ENCODE results near the gene NRL.

Gene NRL
- total RNA-seq, result 2.1 to 2.7 reads per million in 2 donors

DNA sequence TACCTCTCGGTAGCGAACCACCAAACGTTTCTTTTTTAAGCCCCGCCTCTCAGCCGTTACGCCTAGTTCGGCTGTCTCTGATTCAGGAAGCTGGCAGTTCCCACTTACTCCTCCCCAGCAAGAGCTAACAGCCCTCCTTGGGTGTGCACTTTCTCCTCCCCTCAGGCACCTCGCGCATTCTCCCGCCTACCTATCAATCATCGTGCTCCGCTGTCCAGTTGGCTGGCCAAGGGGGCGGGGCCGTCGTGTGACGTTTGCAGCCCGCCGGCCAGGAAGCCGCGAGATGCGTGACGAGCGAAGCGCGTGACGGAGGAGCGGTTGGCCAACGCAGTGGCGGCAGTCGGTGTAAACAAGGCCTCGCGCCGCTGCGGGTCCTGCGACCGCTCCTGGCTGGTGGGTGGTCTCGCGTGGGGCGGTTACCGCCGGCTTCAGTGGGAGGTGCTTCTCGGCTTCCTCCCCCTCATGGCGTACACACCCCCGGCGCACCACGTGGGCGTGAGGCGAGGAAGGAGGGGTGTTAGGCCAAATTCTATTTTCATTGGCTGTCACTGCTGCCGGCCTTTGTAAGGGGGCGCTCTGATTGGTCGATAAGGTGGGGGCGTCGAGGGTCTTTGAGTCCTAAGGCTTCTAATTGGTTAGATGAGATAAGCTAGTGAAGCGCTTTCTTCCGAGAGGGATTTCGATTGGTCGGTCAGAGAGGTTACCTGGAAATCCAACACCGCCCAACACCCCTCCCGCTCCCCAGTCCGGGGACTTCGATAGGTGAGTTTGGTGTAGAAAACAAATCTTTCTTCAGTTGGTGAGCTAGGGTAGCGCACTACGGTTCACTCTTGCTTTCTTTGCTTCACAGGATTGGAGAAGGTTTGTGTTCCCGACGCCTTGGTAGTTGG lies at the start of gene NRL, which contains the start of gene DCAF11:
NRL (minus strand) TSS at position 418 of the 890 bp plus-strand sequence. CDS start 32,101 bp downstream, outside the sequence.
DCAF11 (plus strand) TSS at position 246 of the 890 bp plus-strand sequence. CDS start 818 bp downstream, outside the sequence.
- peak; percentile 97 for DNase-seq

DNA sequence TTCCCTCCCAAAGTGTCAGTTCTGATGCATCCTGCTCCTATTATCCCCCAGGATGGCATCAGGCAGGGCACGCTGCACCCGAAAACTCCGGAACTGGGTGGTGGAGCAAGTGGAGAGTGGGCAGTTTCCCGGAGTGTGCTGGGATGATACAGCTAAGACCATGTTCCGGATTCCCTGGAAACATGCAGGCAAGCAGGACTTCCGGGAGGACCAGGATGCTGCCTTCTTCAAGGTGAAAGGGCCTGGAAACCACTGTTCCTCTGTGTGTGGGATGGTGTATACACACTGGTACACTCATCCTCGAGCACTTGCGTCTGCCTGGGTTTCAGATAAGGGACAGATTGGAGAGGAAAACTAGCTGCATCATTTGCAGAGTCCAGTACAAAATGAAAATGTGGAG lies 47.3 kb upstream of the NRL start:
- DNase-seq, result no peak

- DNase-seq, result peak; percentile 97
Measured at GRCh38 chr14:24160850-24161804, 46.4 kb upstream of the NRL start, which contains the start of gene IRF9. Gene IRF9 (plus strand): TSS chr14:24161265. CDS start chr14:24162145, 880 bp downstream.

- DNase-seq, result no peak
Measured at GRCh38 chr14:24160499-24160849, 45.7 kb upstream of the NRL start.

DNA sequence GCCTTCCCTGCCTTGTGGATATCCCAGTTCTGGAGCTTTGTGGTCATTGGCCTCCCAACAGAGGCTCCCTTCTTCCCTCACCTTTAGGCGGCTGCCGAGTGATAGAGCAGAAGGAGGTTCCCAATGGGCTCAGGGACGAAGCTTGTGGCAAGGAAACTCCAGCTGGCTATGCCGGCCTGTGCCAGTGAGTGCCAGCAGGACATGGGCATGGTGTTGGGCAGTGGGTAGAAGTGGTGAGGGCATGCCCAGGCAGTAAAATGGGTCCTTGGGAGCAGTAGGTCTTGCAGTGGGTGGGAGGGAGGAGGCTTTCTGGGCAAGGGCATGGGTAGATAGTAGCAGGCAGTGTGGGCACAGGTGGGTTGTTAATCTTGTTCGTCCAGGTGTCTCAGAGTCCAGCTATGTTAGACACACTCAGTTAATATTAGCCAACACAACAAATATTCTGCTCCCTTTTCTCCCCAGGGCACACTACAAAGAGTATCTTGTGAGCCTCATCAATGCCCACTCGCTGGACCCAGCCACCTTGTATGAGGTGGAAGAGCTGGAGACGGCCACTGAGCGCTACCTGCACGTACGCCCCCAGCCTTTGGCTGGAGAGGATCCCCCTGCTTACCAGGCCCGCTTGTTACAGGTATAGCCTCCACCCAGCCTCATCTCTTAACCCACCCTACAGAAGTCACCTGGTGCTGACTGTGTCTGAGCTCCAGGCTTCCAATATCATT lies 45.2 kb upstream of the NRL start:
- no peak for DNase-seq

GRCh38 chr14:24157331-24157730 lies 42.6 kb upstream of the NRL start:
- DNase-seq, result no peak

GRCh38 chr14:24156840-24157239 lies 42.1 kb upstream of the NRL start:
- no peak for DNase-seq

- no peak for DNase-seq
Measured at GRCh38 chr14:24155100-24155499, 40.4 kb upstream of the NRL start.

DNA sequence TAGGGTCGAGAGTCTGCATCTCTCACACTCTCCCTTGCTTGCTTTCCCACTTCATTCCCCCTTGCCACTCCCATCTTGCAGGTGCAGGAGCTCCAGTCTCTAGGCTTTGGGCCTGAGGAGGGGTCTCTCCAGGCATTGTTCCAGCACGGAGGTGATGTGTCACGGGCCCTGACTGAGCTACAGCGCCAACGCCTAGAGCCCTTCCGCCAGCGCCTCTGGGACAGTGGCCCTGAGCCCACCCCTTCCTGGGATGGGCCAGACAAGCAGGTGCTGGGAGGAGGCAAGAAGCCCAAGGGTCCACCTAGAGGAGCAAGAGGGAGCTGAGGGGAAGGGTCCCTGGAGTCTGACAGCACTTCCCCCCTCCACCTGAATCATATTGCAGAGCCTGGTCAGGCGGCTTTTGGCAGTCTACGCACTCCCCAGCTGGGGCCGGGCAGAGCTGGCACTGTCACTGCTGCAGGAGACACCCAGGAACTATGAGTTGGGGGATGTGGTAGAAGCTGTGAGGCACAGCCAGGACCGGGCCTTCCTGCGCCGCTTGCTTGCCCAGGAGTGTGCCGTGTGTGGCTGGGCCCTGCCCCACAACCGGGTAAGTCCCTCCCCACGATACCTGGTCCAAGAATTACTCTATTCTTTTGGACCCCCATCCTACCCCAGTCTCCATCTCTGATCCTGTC lies 36.8 kb upstream of the NRL start:
- no peak for DNase-seq

DNA sequence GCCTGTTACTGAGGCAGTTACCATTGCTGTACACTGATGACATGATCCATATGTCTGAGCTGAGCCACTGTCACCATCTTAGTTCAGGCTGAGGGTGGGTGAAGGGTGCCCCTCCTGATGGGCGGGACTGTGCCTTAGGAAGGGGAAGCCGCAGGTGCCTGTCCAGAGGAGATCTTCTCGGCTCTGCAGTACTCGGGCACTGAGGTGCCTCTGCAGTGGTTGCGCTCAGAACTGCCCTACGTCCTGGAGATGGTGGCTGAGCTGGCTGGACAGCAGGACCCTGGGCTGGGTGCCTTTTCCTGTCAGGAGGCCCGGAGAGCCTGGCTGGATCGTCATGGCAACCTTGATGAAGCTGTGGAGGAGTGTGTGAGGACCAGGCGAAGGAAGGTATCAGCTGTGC lies 36.2 kb upstream of the NRL start:
- DNase-seq, result no peak

- no peak for DNase-seq
Measured at GRCh38 chr14:24150567-24150966, 35.8 kb upstream of the NRL start.

- no peak for DNase-seq
Measured at GRCh38 chr14:24150061-24150460, 35.3 kb upstream of the NRL start.

DNA sequence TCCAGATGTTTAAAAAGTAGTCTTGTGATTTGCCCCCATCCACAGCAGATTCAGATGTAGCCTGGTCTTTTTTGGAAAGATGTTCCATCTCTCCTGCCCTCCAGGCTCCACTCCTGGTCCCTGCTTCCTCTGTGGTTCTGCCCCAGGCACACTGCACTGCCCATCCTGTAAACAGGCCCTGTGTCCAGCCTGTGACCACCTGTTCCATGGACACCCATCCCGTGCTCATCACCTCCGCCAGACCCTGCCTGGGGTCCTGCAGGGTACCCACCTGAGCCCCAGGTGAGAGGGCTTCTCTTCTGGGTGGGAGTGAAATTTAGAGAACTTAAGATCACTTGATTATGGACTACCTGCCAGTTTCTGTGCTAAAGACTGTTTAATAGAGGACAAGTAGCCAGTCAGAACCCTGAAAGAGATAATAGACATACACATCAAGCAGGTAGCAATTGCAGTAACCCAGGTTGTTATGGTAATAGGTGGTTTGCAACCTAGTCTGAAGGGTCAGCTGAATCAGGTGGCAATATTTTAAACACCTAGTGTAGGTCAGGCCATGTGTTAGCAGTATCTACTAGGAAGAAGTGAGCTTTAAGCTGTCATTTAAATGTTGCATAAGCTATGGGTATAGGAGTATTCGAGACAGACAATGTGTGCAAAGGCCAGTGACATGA lies 34.7 kb upstream of the NRL start:
- no peak for DNase-seq

DNA sequence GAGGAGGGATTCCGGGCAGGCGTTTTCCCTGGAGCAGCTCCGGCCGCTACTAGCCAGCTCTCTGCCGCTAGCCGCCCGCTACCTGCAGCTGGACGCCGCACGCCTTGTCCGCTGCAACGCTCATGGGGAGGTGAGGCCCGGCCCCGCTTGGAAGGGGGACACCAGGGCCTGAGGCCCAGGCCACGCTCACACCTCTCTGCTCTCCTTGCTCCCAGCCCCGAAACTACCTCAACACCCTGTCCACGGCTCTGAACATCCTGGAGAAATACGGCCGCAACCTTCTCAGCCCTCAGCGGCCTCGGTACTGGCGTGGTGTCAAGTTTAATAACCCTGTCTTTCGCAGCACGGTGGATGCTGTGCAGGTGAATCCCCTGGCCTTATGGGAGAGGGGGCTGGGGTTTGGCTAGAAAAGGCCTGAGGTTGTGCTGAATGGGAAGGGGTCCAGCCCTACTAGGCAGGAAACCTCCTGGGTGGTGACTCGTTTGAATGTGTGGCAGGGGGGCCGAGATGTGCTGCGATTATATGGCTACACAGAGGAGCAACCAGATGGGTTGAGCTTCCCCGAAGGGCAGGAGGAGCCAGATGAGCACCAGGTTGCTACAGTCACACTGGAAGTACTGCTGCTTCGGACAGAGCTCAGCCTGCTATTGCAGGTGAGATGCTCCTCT lies 33.1 kb upstream of the NRL start:
- DNase-seq, result no peak

DNA sequence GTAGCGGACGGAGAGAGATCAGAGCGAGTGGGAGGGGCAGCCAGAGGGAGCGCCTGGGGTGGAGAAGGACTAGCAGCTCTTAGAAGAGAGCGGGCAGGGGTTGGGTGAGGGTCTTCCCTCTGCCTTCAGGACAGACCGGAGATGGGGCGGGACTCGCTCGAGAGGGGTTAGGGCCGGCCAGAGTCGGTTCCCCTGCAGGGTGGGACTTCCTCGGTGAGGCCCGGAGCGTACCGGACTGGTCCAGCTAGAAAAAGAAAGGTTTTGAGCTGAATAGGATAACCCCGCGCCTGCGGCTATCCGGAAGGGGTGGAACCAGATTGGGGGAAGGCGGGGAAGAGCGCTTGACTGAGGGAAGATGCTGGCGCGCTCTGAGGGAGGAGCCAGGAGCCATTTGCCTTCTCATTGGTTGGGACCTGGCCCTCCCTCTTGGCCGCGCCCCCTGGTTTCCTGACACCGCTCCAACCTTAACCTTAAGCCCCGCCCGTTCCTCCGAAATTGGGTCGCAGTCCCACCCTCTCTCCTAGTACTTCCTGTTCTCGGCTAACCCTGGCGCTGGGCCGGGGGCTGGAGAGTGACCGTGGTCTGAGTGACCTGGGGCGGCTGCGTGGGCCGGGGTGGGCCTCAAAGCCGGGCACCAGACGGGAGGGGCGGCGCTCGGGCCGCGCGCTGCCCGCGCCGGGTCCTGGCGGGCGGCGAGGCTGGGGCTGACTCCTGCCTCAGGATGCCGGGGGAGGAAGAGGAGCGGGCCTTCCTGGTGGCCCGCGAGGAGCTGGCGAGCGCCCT lies 32.4 kb upstream of the NRL start, which contains the start of gene RNF31:
RNF31 (plus strand) TSS at position 521 of the 783 bp plus-strand sequence; CDS start at position 722, 201 bp downstream.
- DNase-seq, result peak; percentile 95

DNA sequence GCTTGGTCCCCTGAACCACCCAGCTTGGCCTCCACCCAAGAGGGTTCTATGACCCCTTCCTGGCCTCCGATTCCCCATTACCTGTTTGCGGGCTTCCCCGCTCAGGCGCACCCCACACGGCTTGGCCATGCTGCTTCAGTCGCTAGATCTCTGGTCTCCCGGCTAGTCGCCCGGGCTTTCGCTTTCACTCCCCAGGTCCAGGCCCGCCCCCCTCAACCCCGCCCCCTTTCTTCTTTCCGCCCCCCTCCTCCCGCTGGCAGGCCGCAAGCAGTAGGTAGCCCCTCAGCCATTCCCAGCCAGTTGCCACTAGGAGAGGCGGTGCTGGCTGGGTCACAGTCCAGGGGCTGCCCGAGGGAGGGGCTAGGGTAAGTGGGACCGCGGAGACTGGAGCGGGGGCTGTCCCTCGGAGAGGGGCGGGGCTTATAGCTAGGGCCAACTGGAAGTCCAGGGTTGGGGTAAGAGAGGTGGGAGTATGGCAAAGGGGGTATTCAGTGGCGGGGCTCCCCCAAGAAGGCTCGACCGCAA lies 31.8 kb upstream of the NRL start, which contains the start of gene PSME2:
PSME2 (minus strand) TSS at position 158 of the 525 bp plus-strand sequence; CDS start at position 129, 29 bp downstream.
- DNase-seq, result peak; percentile 74

- no peak for DNase-seq
Measured at GRCh38 chr14:24145690-24146452, 31.1 kb upstream of the NRL start.

GRCh38 chr14:24145219-24145618 lies 30.5 kb upstream of the NRL start:
- no peak for DNase-seq

DNA sequence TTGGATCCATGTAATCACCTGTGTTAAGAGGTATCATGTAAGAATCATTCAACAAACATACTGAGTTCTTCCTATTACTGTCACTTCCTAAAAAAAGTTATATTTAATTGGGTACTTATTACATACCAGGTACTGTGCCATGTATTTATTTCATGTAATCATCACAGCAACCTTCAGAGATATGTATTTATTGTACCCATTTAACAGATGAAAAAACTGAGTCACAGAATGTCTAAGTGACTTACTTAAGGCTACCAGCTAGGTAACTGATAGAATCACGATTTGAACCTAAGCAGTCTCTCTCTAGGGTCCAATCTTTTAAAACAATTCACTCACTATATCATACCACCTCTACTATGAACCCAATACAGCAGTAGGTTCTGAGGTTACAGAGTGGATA lies 29.7 kb upstream of the NRL start:
- no peak for DNase-seq
